GM18498 (cell line): Measurements from ENCODE around the gene SINHCAF.
A peak's percentile ranks its signal among the peaks of the same experiment; 100 is the strongest.

ENCODE experiments used
- ATAC-seq: cut with Tn5 transposase; IDR thresholded peaks from one replicate; pipeline ENCODE4 v1.9.1; 2021; ENCODE audit warnings: mild to moderate bottlenecking, moderate library complexity; ENCODE audit not compliant: unreplicated experiment

SINHCAF gene

GRCh38 chr12:31339831-31340622 is 14.1 kb upstream of the SINHCAF start:
- ATAC-seq, result no peak

DNA sequence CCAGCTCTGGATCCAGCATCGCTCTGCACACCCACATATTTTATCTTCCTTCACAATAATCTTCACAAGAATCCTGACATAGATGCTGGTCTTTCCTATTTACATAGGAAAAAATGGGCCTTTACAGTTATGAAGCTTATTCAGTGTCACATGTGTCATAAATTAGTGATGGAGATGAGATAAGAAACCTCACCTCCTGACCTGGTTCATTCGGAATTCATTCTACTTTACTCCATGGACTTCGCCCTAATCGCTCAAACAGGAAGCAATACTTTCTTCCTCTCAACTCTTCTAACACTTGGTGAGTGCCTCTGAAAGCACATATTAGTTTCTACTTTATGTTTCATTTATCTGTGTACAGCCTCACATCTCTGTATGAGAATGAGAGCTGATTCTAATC is 12.0 kb upstream of the SINHCAF start:
- no peak for ATAC-seq

DNA sequence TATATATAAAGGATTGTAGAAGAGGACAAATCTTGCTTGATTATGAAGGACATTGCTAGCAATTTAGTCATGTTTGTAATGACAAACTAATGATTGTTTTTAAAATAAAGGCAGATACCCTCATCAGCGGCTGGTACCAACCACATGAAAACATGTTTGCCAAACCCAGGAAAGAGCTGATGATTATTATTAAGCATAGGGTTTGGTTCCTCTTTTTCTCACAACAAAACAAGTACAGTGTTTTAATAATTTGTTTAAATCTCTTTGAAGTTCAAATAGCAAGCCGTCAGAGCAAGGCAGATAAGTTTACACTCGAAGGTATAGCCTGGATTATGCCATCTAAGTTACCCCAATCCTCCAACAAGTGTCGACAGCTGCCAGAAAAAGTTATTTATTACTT is 5.3 kb upstream of the SINHCAF start:
- no peak for ATAC-seq

DNA sequence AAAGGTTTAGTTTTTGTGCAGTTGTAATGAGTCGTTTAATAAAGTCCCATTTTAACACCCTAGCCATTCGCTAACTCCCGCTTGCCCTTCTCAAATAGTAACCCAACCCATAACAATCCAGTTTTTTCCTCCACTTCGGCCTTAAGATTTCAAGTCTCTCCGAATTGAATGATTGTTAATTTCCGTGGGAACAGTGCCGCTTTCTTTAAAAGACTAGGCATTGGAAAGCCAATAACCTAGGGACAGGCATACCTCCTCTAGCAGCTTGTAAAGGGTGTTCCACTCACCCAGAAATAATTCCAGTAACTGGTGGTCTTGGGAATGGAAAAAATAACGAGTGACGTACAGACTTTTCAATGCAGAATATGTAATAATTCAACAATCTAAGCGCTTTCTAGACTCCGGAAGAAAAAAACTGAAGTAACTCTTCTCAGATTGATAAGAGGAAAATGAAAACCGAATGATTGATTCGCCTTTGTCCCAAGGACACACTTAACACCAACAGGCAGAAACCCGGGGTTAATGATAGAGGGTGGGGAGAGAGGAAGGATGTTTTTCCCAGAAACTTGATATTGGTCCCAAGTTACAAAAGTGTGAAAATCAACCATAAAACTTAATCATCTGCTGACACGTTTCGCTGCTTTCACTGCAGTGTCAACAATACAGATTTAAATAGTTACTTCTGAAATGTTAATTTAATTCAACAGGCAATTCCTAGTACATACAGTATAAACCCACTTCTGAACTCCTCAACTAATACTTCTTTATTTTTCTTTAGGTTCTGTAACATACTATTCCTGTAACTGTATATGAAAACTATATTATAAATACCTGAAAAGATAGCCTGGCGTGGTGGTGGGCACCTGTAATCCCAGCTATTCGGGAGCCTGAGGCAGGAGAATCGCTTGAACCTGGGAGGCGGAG is 1.0 kb upstream of the SINHCAF start:
- ATAC-seq, result no peak

- ATAC-seq, result peak; percentile 1
These were observed 450 bp downstream of the SINHCAF start for GRCh38 chr12:31325524-31325875.

- peak; percentile 8 for ATAC-seq
These were observed 966 bp downstream of the SINHCAF start for GRCh38 chr12:31324845-31325523.

DNA sequence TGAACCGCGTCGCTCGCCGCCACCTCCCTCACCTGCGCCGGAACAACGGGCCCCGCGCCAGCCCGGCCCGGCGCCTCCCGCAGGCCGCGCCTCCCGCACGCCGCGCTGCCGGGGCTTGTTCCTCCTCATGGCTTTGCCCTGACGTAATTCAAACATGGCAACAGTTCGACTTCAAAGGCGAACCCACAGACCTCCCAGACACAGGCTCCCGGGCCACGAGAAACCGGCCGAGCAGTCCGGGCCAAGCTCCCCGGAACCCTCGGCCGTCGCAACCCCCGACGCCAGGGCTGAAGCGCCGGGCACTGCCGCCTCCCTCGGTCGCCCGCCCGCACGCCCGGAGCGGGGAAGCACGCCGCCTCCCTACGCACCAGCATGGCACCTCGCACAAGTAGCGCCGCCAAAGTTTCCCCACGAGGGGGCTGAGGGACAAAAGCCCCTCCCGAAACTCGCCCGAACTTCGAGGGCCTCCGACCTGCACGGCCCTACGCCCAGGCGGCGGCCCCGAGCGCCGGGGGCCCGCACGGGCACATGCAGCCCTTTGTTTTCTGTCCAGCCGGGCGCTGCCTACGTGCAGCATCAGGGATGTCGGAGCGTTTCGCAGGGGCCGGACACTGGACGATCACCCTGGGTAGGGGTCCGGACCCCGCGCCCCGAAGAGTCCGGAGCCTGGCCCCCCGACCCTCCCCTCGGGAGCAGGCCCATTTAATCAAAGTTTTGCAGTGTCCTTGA is 1.7 kb downstream of the SINHCAF start:
- peak; percentile 45 for ATAC-seq

DNA sequence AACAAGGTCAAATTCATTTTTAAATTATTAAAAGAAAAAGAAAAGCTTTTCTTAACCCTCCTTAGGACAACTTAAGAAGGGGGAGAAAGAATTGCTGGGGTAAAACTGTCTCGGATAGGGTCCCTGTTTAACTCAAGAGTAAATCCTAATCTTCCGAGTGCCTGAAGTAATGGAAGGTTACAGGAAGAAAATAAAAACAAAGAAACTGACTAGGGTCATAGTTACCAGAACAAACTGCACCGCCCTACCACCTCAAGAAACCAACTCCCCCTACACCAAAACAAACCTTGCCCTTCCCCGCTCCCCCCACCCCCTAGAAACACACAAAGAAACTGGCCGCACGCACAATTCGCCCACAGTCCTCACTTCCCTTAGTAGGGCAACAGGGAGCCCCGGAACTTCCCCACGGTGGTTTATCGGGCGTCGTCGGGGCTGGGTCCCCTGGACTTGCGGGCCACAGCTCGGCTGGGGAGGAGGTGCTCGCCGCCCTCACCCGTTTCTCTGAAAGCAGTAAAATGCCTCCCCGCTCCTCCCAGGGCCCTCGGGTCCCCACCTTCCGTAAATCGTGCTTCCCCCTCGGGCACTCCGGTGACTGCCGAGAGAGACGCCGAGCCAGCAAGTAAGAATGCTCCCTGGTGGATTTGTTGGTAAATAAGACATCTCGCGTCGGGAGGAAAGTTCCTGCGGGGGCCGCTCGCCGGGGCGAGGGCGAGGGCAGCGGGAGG is 2.4 kb downstream of the SINHCAF start:
- ATAC-seq, result peak; percentile 27

DNA sequence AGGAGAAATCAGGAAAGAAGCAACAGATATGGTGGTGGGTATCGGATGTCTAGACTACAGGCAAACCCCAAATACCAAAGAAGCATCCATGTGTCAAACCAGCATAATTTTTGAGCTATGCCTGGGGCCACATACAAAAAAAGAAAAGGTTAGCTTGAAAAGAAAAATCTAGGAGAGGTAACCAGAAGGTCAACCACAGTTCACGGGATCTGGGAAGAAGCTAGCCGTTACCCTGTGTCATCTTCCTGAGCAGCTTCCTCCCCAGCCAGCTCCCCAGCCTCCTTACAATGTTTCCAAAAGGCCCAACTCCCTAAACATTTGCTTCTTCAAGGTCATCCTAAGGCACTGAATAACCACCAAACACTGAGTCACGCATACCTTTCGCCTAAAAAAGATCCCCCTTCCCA is 3.1 kb downstream of the SINHCAF start:
- ATAC-seq, result no peak

GRCh38 chr12:31321897-31322228 is 4.1 kb downstream of the SINHCAF start:
- ATAC-seq, result no peak

DNA sequence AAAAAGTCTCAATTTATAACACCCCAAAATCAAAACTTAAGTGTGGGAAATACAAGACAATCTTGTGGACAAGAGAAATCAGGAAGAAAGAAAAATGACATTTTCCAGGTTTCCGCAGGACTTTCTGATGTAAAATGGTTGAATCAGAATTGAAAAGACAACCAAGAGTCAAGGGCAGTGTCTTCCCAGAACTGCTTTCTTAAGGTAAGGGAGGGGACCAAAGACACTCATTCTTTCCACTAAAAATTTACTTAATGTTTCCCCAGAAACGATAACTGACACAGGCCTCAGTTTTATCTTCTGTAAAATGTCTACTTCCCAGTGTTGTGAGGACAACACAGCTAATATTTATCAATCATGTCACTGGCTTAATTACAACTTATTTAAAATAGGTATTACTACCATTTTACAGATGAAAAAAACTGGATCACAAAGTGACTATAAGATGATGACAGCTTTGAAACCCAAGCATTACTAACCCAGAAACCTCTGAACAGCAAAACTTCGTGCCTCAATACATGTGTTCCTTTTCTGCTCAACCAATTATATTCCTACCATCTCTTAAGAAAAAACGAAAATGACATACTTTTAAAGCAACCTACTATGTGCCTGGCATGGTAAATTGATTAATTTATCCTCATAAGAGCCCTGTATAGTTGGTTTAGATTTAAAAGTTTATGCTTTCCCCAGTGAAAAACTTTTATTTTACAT is 4.6 kb downstream of the SINHCAF start:
- no peak for ATAC-seq

DNA sequence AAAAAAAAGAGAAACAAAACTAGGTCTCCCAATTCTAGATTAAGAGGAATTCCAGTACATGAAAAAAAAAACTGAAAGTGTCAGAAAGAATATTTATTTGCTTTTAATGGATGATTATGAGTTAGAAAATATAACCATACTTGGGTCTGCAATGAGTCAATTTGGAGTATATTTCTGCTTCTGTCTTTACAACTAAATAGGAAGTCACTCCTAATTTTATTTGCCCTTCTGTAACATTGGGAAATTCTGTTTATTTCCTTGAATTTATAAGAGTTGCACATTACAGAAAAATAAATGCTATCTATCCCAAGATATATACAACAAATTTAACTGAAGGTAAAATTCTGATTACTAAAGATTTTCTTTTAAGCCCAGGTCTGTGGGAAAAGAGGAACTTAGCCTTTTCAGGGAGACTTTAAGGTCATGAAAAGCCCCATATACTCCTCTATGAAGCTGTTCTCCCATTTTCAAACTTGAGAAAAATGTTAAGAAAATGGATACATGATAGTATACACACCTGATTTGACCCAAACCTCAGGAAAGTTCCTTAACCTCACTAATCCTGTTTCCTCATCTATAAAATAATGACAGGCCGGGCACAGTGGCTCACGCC is 7.2 kb downstream of the SINHCAF start:
- no peak for ATAC-seq

- no peak for ATAC-seq
These were observed 8.2 kb downstream of the SINHCAF start for GRCh38 chr12:31317471-31318395.

DNA sequence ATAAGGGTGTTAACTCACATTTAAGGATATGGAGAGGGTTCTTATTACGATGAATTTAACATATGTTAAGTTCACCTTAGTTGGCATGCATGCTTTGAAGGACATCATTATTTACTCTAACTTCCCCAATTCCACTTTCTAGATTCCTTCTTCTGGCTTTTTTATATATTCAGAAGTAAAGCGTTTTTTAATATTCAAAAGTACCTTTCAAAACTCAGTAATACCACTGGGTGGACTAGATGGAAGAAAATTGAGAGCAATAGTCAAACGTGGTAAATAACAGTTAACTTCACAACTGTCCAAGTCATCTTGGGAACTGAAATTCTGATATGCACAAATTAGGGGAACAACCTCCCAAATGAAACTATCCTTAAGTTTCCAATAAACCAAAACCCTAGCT is 9.1 kb downstream of the SINHCAF start:
- ATAC-seq, result no peak

- no peak for ATAC-seq
These were observed 10.0 kb downstream of the SINHCAF start for GRCh38 chr12:31315784-31316465.

GRCh38 chr12:31315044-31315715 is 10.8 kb downstream of the SINHCAF start:
- no peak for ATAC-seq

GRCh38 chr12:31312431-31312830 is 13.5 kb downstream of the SINHCAF start:
- ATAC-seq, result no peak
